CD4-positive, alpha-beta T cell (primary cell): ENCODE measurements around the gene PLA2G2E. TPM values are rescaled to one million over a fixed set of nuclear protein-coding genes. Genes with fewer than 3 reads are reported as not detected.

Experiments used
- ATAC-seq: fragments of 200-7000 bp; cut with Tn5 transposase; one replicate; pipeline ENCODE4 v1.10.0; 2022; ENCODE audit warnings: mild to moderate bottlenecking; ENCODE audit not compliant: poor library complexity
- CTCF ChIA-PET: fragments of 350-600 bp; sonication (Branson Sonifier 250); formaldehyde crosslinking; loops from one replicate; lab custom pipeline; 2021; ENCODE audit warnings: antibody characterized with exemption, inconsistent platforms; lab: Charles Lee
- POLR2A ChIA-PET: fragments of 350-600 bp; sonication (Branson Sonifier 250); formaldehyde crosslinking; loops from one replicate; lab custom pipeline; 2021; ENCODE audit warnings: antibody characterized with exemption, inconsistent platforms; lab: Charles Lee
- DNase-seq, 14 experiments: peaks; one replicate each; pipeline ENCODE4 v3.0.0-alpha.2; 2013 to 2020; ENCODE audit warnings: mixed read lengths in 2 of 14
- H3K27ac ChIP-seq, 2 donors: one replicate each; pipeline versions ENCODE4 v1.5.1 to v1.7.0; 2013; ENCODE audit warnings: low read length in 2 of 2, low read depth in 1 of 2, mild to moderate bottlenecking in 1 of 2
- H3K27me3 ChIP-seq, 2 experiments: 1 replicate in 1 of 2; 2 replicates in 1 of 2; pipeline versions ENCODE4 v1.6.1 to v1.7.0; 2013; ENCODE audit warnings: low read length in 2 of 2, control low read depth in 1 of 2, mild to moderate bottlenecking in 1 of 2, moderate library complexity in 1 of 2; ENCODE audit not compliant: insufficient read depth in 2 of 2, control insufficient read depth in 1 of 2
- H3K36me3 ChIP-seq: one replicate; pipeline ENCODE4 v1.6.1; 2013; ENCODE audit warnings: low read length, control low read depth; ENCODE audit not compliant: insufficient read depth
- H3K4me1 ChIP-seq: one replicate; pipeline ENCODE4 v1.6.1; 2013; ENCODE audit warnings: low read length, control low read depth; ENCODE audit not compliant: insufficient read depth
- H3K4me3 ChIP-seq: one replicate; pipeline ENCODE4 v1.5.1; 2013; ENCODE audit warnings: mild to moderate bottlenecking, low read length, moderate library complexity
- H3K9me3 ChIP-seq, 2 experiments: 1 replicate in 1 of 2; 2 replicates in 1 of 2; pipeline versions ENCODE4 v1.6.1 to v1.7.0; 2013; ENCODE audit warnings: low read length in 2 of 2, mild to moderate bottlenecking in 2 of 2, control low read depth in 1 of 2, moderate library complexity in 1 of 2; ENCODE audit not compliant: control insufficient read depth in 1 of 2, insufficient read depth in 1 of 2
- H3K27ac Mint-ChIP-seq: one replicate; pipeline ENCODE4 v1.8.0; 2020; ENCODE audit warnings: mixed read lengths
- H3K27me3 Mint-ChIP-seq: one replicate; pipeline ENCODE4 v1.8.0; 2021; ENCODE audit warnings: mixed read lengths
- H3K36me3 Mint-ChIP-seq: one replicate; pipeline ENCODE4 v1.8.0; 2021; ENCODE audit warnings: low read depth, mixed read lengths
- H3K4me1 Mint-ChIP-seq: one replicate; pipeline ENCODE4 v1.8.0; 2021; ENCODE audit warnings: low read depth, mixed read lengths
- H3K4me3 Mint-ChIP-seq: one replicate; pipeline ENCODE4 v1.8.0; 2020; ENCODE audit warnings: mild to moderate bottlenecking, mixed read lengths
- H3K9me3 Mint-ChIP-seq: one replicate; pipeline ENCODE4 v1.8.0; 2020; ENCODE audit warnings: mixed read lengths
- CTCF ChIP-seq: fragments of 200-600 bp; IDR thresholded peaks from one replicate; pipeline ENCODE4 v1.8.0; 2022; ENCODE audit warnings: antibody characterized with exemption, mild to moderate bottlenecking
- intact Hi-C, 2 experiments: fragments of 100-400 bp; cut with DNase I in 1 of 2; cut with micrococcal nuclease in 1 of 2; formaldehyde crosslinking; loops; one replicate each; pipeline versions ENCODE4 v1.15.1 to v1.9.0; 2023 to 2025; cut with DNase I, micrococcal nuclease
- polyA plus RNA-seq, 2 donors: library from polyadenylated mRNA; unstranded; fragments of 120-200 nt; gene quantifications; one replicate each; pipeline ENCODE4 v1.2.1, GENCODE V29; 2013
- total RNA-seq, 174 experiments: library from RNA in 2 of 174; stranded (reverse) in 2 of 174; gene quantifications; one replicate each; pipeline ENCODE4 v1.2.3 and lab custom pipeline; 2021 to 2026

Gene PLA2G2E
- total RNA-seq (not detected), total RNA-seq (lab: John Stamatoyannopoulos, UW) (0 to 0.08 (median 0) reads per million in 172 experiments)
- not detected for polyA plus RNA-seq (2013, experiment 1 of 2)
- polyA plus RNA-seq (2013, experiment 2 of 2) = not detected

- H3K4me1 Mint-ChIP-seq = no peaks in the 10 kb centered on the region
- Histone ChIP-seq H3K27me3 (no peaks in the 10 kb centered on the region), H3K27ac (no peak within 1 kb of the TSS), H3K4me3 (no peak within 1 kb of the TSS), H3K4me1 (no peaks in the 10 kb centered on the region), H3K9me3 (no peaks in the 10 kb centered on the region), H3K36me3 (no peaks in the 10 kb centered on the region)
- ChIA-PET POLR2A (no interaction called here), CTCF (no interaction called here)
- H3K27me3 Mint-ChIP-seq = no peaks in the 10 kb centered on the region
- no peak within 1 kb of the TSS for H3K27ac Mint-ChIP-seq
- H3K4me3 Mint-ChIP-seq = no peak within 1 kb of the TSS
- DNase-seq (no peak), ATAC-seq (no peak)
- H3K9me3 Mint-ChIP-seq = no peaks in the 10 kb centered on the region
- H3K36me3 Mint-ChIP-seq = no peaks in the 10 kb centered on the region
- intact Hi-C loops = no loop called here
- TF ChIP-seq CTCF = no peak
These were observed at the start of gene PLA2G2E for GRCh38 chr1:19923137-19923952. Gene PLA2G2E (minus strand): TSS chr1:19923617. CDS start chr1:19923559, 58 bp downstream.

GRCh38 chr1:19971664-19972063, 48.2 kb upstream of the PLA2G2E start:
- Mint-ChIP-seq H3K4me1 (no peaks in the 10 kb centered on the region), H3K27ac (no peak overlapping the region), H3K27me3 (peaks cover 52% of the 10 kb centered on the region), H3K4me3 (no peak overlapping the region), H3K36me3 (no peaks in the 10 kb centered on the region), H3K9me3 (no peaks in the 10 kb centered on the region)
- intact Hi-C loops = loop anchor here in 1 of 2 experiments (10.0 kb wide), 1 partner anchor 223 kb away; no protein-coding TSS in a partner anchor
- no peak for TF ChIP-seq CTCF
- ATAC-seq (no peak), DNase-seq (no peak)
- CTCF ChIA-PET = no interaction called here
- Histone ChIP-seq H3K9me3 (no peaks in the 10 kb centered on the region), H3K27ac (no peak overlapping the region), H3K4me3 (no peak overlapping the region), H3K36me3 (no peaks in the 10 kb centered on the region), H3K4me1 (no peaks in the 10 kb centered on the region), H3K27me3 (peaks cover 0 to 3% of the 10 kb centered on the region in 2 experiments)
- POLR2A ChIA-PET = no interaction called here

- no peak overlapping the region for H3K4me3 ChIP-seq
- peaks cover 48% of the 10 kb centered on the region for H3K27me3 Mint-ChIP-seq
- no peaks in the 10 kb centered on the region for H3K9me3 Mint-ChIP-seq
- DNase-seq = no peak
- H3K4me1 Mint-ChIP-seq = no peaks in the 10 kb centered on the region
- no peak overlapping the region for H3K27ac ChIP-seq
- no peak overlapping the region for H3K4me3 Mint-ChIP-seq
- POLR2A ChIA-PET = no interaction called here
- H3K27me3 ChIP-seq = peaks cover 3 to 4% of the 10 kb centered on the region in 2 experiments
- no peak for ATAC-seq
- H3K27ac Mint-ChIP-seq = no peak overlapping the region
- H3K36me3 Mint-ChIP-seq = no peaks in the 10 kb centered on the region
- H3K4me1 ChIP-seq = no peaks in the 10 kb centered on the region
- intact Hi-C loops = loop anchor here in 1 of 2 experiments (10.0 kb wide), 1 partner anchor 225 kb away; no protein-coding TSS in a partner anchor
- no peak for TF ChIP-seq CTCF
- H3K9me3 ChIP-seq = no peaks in the 10 kb centered on the region
- CTCF ChIA-PET = no interaction called here
- no peaks in the 10 kb centered on the region for H3K36me3 ChIP-seq
These were observed 46.7 kb upstream of the PLA2G2E start for GRCh38 chr1:19969898-19970660.
